ENCODE results near the gene A1BG.
"Not testable (repeated sequence)": the region's sequence is repeated elsewhere in the genome, so short reads cannot be mapped to it uniquely, and the experiment has no call there.

A1BG gene

GRCh38 chr19:58385891-58386575, 32.7 kb upstream of the A1BG start:
- peak; percentile 46 to 47 for DNase-seq

GRCh38 chr19:58385313-58385890, 32.1 kb upstream of the A1BG start:
- no peak for DNase-seq

- no peak for DNase-seq
Observed at GRCh38 chr19:58382997-58383603, 29.8 kb upstream of the A1BG start.

- DNase-seq, result no peak
Observed at GRCh38 chr19:58381460-58382212, 28.3 kb upstream of the A1BG start.

- peak; percentile 95 to 97 for DNase-seq
Observed at GRCh38 chr19:58380662-58381459, 27.6 kb upstream of the A1BG start, which contains the start of gene ZNF837. Gene ZNF837, minus strand, starts transcription at chr19:58381030. Its CDS starts 11,698 bp downstream, at chr19:58369332.

GRCh38 chr19:58380037-58380661, 26.9 kb upstream of the A1BG start:
- DNase-seq, result peak in 1 of 2 experiments; percentile 28

GRCh38 chr19:58379246-58379645, 26.0 kb upstream of the A1BG start:
- no peak for DNase-seq

GRCh38 chr19:58376724-58377123, 23.4 kb upstream of the A1BG start:
- not testable (repeated sequence) for DNase-seq

GRCh38 chr19:58374200-58374599, 20.9 kb upstream of the A1BG start:
- no peak for DNase-seq

- DNase-seq, result no peak
Observed at GRCh38 chr19:58372311-58373133, 19.2 kb upstream of the A1BG start.

GRCh38 chr19:58368561-58369360, 15.5 kb upstream of the A1BG start:
- no peak for DNase-seq

GRCh38 chr19:58367698-58368454, 14.6 kb upstream of the A1BG start:
- no peak for DNase-seq

- DNase-seq, result no peak
Observed at GRCh38 chr19:58366585-58367430, 13.5 kb upstream of the A1BG start.

- no peak for DNase-seq
Observed at GRCh38 chr19:58364146-58364545, 10.9 kb upstream of the A1BG start.

GRCh38 chr19:58362272-58362994, 9.1 kb upstream of the A1BG start, which contains the start of gene ZNF497:
Gene ZNF497, minus strand, starts transcription at chr19:58362751. Its CDS starts 5,116 bp downstream, at chr19:58357635.
- peak; percentile 98 for DNase-seq

- peak; percentile 59 to 68 for DNase-seq
Observed at GRCh38 chr19:58361900-58362271, 8.6 kb upstream of the A1BG start.

- no peak for DNase-seq
Observed at GRCh38 chr19:58357481-58358145, 4.3 kb upstream of the A1BG start.

Measured in activated CD4-positive, alpha-beta T cell treated with anti-CD3 and anti-CD28 coated beads, Interleukin-2, amount 50 U/mL, for 48 hours (primary cell).